Body of pancreas (tissue), 4 donors: ENCODE data around the gene SLC9A9. TPM values are rescaled to one million over a fixed set of nuclear protein-coding genes. Genes with fewer than 3 reads are reported as not detected.

Experiments
- ATAC-seq: fragments of 150-250 bp; one replicate; pipeline ENCODE4 v1.9.1; 2016
- DNase-seq, 4 donors: peaks; one replicate each; pipeline ENCODE4 v3.0.0-alpha.2; 2019
- H3K27ac ChIP-seq, 4 donors: fragments of 200-600 bp; sonication (generic); 1 replicate in 3 of 4; 2 replicates in 1 of 4; pipeline versions ENCODE4 v1.5.1 to v1.6.1; 2016 to 2019; ENCODE audit warnings: mild to moderate bottlenecking in 1 of 4, mixed read lengths in 1 of 4, moderate library complexity in 1 of 4
- H3K27me3 ChIP-seq, 2 donors: fragments of 200-600 bp; sonication (generic); one replicate each; pipeline ENCODE4 v1.6.0; 2016; ENCODE audit warnings: mild to moderate bottlenecking in 1 of 2
- H3K36me3 ChIP-seq, 2 donors: fragments of 200-600 bp; sonication (generic); replicated peaks in 1 of 2; 2 replicates each; pipeline ENCODE4 v1.5.1; 2016; ENCODE audit warnings: low read depth in 2 of 2; ENCODE audit not compliant: insufficient read depth in 1 of 2
- H3K4me1 ChIP-seq: fragments of 200-600 bp; sonication (generic); one replicate; pipeline ENCODE4 v1.6.0; 2016
- H3K4me3 ChIP-seq, 2 donors: fragments of 200-600 bp; sonication (generic); 1 replicate in 1 of 2; 2 replicates in 1 of 2; pipeline ENCODE4 v1.5.1; 2016 to 2019
- H3K9me3 ChIP-seq, 3 donors: fragments of 200-600 bp; sonication (generic); 1 replicate in 2 of 3; 2 replicates in 1 of 3; pipeline ENCODE4 v1.5.1; 2016
- POLR2A ChIP-seq, 3 donors: fragments of 450-650 bp; IDR thresholded peaks; one replicate each; pipeline ENCODE4 v1.6.1; 2016; ENCODE audit warnings: antibody characterized with exemption in 3 of 3, mild to moderate bottlenecking in 2 of 3
- WGBS, 2 donors: methylation state at CpG; one replicate each; pipeline ENCODE4 v1.1.5; 2017; 5-methylcytosine and 5-hydroxymethylcytosine counted together
- intact Hi-C: fragments of 100-400 bp; cut with DNase I; formaldehyde crosslinking; loops from one replicate; pipeline ENCODE4 v1.15.1; 2023
- total RNA-seq, 2 donors: library from RNA; depleted of rRNA; stranded (reverse); fragments of >200 nt; gene quantifications; one replicate each; pipeline ENCODE4 v1.1.0, GENCODE V29; 2016
- TF ChIP-seq, protein P1 (sequence below), 7 experiments: fragments of 450-650 bp in 4 of 7; fragments of 200-600 bp in 3 of 7; sonication (generic) in 3 of 7; IDR thresholded peaks; one replicate each; pipeline ENCODE4 v1.5.1; 2016 to 2019; ENCODE audit warnings: antibody characterized with exemption in 7 of 7

The SLC9A9 gene
- total RNA-seq, 2 donors from 2014 or later: 1.6 to 2.3 TPM

DNA sequence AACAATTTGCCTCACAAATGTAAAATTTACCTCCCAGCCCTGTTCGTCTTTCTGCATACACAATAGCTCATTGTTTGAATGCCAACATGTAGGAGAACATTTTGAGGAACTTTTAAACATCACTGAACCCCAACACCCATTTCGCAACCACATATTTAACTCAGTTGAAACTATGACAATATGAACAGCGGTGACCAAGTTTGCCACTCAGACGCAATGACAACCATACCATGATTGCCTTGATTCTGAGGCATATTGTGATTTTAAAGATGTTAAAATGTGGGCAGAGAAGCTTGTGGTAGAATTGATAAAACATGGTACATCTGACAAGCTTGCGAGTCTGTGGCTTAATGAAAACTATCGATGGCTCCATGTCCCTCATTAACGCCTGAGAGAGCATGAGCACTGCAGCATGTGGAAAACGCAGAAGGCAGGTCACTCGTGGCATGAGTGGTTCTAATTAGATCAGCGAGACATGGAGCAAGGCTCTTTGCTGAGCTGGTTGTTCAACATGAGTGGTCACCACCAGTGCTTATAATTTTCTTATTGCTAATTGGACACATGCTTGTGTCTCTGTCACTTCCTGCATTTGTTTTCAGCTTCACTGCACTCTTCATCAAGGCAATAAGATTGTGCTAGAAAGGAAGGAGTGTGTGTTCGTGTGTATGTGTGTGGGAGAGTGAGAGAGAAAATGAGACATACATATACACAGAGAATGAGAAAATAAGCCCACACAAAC, 611.9 kb downstream of the SLC9A9 start:
- TF ChIP-seq, protein P1, sequence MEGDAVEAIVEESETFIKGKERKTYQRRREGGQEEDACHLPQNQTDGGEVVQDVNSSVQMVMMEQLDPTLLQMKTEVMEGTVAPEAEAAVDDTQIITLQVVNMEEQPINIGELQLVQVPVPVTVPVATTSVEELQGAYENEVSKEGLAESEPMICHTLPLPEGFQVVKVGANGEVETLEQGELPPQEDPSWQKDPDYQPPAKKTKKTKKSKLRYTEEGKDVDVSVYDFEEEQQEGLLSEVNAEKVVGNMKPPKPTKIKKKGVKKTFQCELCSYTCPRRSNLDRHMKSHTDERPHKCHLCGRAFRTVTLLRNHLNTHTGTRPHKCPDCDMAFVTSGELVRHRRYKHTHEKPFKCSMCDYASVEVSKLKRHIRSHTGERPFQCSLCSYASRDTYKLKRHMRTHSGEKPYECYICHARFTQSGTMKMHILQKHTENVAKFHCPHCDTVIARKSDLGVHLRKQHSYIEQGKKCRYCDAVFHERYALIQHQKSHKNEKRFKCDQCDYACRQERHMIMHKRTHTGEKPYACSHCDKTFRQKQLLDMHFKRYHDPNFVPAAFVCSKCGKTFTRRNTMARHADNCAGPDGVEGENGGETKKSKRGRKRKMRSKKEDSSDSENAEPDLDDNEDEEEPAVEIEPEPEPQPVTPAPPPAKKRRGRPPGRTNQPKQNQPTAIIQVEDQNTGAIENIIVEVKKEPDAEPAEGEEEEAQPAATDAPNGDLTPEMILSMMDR (IDR thresholded peaks at IDR 0.05): no peak
- no peak for TF ChIP-seq POLR2A (IDR thresholded peaks at IDR 0.05)
- Histone ChIP-seq H3K4me3 (no peak overlapping the region), H3K27me3 (no peaks in the 10 kb centered on the region), H3K36me3 (no peaks in the 10 kb centered on the region), H3K27ac (no peak overlapping the region), H3K9me3 (no peaks in the 10 kb centered on the region), H3K4me1 (no peaks in the 10 kb centered on the region)
- ATAC-seq (no peak), DNase-seq (no peak)
- WGBS, 2 donors: 64 to 75% methylated on average over 11 of the region's 11 CpGs
- intact Hi-C loops: no loop called here

DNA sequence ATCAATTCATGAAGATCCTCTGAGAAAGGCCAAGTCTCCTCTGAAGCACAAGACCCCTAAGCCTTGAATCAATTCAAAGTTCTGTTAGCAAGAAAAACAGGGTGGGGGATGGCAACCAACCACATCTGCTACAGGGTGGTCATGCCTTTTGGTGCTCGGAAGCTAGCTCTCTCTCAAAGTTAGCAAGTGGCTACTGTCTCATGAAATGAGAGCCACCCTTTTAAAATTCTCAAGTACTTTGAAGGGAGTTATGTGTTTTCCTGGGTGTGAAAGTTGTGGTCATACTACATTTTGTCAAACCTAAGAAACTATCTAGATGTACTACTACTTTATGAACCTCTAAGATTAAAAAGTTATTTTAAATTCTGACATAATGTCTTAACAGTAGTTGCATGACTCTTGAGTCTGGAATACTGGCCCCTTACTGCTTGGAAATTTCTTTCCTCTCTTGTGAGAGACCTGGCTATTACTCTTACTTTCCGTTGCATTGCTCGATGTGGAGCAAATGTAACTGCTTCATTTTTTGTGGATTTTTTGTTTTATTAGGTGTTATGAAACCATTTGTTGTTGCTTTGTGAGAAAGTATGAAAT, 612.6 kb downstream of the SLC9A9 start:
- intact Hi-C loops: no loop called here
- TF ChIP-seq, protein P1 (IDR thresholded peaks at IDR 0.05): no peak
- TF ChIP-seq POLR2A (IDR thresholded peaks at IDR 0.05): no peak
- H3K36me3 ChIP-seq: no peaks in the 10 kb centered on the region
- H3K27me3 ChIP-seq: no peaks in the 10 kb centered on the region
- H3K27ac ChIP-seq: no peak overlapping the region
- 71 to 77% methylated on average over 3 of the region's 3 CpGs for WGBS, 2 donors
- no peaks in the 10 kb centered on the region for H3K4me1 ChIP-seq
- no peaks in the 10 kb centered on the region for H3K9me3 ChIP-seq
- no peak overlapping the region for H3K4me3 ChIP-seq
- ATAC-seq (no peak), DNase-seq (no peak)

DNA sequence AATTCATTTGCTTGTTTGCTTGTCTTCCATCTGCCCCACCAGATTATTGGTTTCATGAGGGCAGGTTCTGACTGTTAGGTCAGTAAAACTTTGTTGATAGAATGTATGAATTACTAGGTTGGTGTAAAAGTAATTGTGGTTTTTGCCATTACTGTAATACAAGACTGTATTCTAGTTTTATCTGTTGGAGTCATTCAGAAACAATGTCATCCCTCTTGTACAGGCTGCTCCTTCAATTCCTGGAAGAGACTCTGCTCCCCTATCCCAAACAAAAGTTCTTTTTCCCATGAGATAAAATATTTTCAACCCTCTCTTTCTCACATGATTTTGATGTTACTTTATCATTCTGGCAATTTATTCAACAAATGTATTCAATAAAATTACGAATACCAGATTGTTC, 613.7 kb downstream of the SLC9A9 start:
- Histone ChIP-seq H3K9me3 (no peaks in the 10 kb centered on the region), H3K27me3 (no peaks in the 10 kb centered on the region), H3K27ac (no peak overlapping the region), H3K36me3 (no peaks in the 10 kb centered on the region), H3K4me3 (no peak overlapping the region), H3K4me1 (no peaks in the 10 kb centered on the region)
- ATAC-seq (no peak), DNase-seq (no peak)
- intact Hi-C loops: no loop called here
- 36 to 38% methylated on average over 1 of the region's 1 CpG for WGBS, 2 donors
- TF ChIP-seq, protein P1 (IDR thresholded peaks at IDR 0.05): no peak
- TF ChIP-seq POLR2A (IDR thresholded peaks at IDR 0.05): no peak

DNA sequence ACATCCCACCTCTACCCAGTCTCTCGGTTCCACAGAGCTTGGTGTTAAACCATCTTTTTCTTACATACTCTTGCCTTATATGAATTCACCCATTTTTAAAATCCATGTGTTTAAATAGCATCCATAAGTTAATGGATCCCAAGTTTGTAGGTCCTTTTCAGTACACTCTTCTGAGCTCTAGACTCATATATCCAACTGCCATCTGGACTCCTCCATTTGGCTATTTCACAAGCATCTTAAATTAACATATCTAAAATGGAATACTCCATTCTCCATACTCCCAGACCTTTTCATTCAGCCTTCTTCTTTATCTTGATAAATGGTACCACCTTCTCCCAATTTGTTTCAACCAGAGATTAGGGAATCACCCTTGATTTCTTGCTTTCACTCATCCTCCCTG, 615.3 kb downstream of the SLC9A9 start:
- no peak for TF ChIP-seq POLR2A (IDR thresholded peaks at IDR 0.05)
- TF ChIP-seq, protein P1 (IDR thresholded peaks at IDR 0.05): no peak
- ATAC-seq (no peak), DNase-seq (no peak)
- Histone ChIP-seq H3K27ac (no peak overlapping the region), H3K4me3 (no peak overlapping the region), H3K36me3 (no peaks in the 10 kb centered on the region), H3K9me3 (no peaks in the 10 kb centered on the region), H3K27me3 (no peaks in the 10 kb centered on the region), H3K4me1 (no peaks in the 10 kb centered on the region)
- intact Hi-C loops: no loop called here
- WGBS, 2 donors: 67 to 90% methylated on average over 1 of the region's 1 CpG

DNA sequence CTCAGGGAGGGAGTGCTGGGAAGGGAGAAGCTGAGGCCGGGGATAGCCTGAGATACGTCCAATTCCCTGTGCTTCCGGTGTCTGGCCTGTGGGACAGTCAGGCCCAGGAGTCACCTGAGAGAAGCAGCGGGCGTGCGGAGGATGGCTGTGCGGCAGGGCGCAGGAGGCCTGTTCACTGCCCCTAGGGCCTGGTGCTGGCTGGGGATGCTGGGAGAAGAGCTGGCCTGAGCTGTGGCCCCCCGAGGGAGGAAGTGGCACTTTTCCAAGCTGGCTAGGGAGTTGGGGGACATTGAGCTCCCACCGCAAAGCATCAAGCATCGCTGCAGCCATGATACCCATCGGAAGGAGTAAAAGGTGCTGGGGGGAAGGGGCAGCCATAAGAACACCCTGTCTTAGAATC, 619.9 kb downstream of the SLC9A9 start:
- TF ChIP-seq, protein P1 (IDR thresholded peaks at IDR 0.05): no peak
- no peak for TF ChIP-seq POLR2A (IDR thresholded peaks at IDR 0.05)
- Histone ChIP-seq H3K9me3 (no peaks in the 10 kb centered on the region), H3K27ac (no peak overlapping the region), H3K36me3 (no peaks in the 10 kb centered on the region), H3K27me3 (no peaks in the 10 kb centered on the region), H3K4me1 (no peaks in the 10 kb centered on the region), H3K4me3 (no peak overlapping the region)
- 90 to 94% methylated on average over 12 of the region's 12 CpGs for WGBS, 2 donors
- intact Hi-C loops: no loop called here
- ATAC-seq (no peak), DNase-seq (no peak)
